ENCODE results near the gene C10orf90.

Gene C10orf90

GRCh38 chr10:126690534-126690933 lies 20.0 kb upstream of the C10orf90 start:
- no peak overlapping the region for H3K4me3 ChIP-seq (ENCODE audit: low read length)
- H3K9me3 ChIP-seq (ENCODE audit: control insufficient read depth, low read depth, low read length), result no peaks in the 10 kb centered on the region
- H3K4me1 ChIP-seq (ENCODE audit: control insufficient read depth, low read depth, low read length), result peaks cover 15% of the 10 kb centered on the region
- no peak overlapping the region for H3K9ac ChIP-seq (ENCODE audit: low read length)
- H3K36me3 ChIP-seq (ENCODE audit: control insufficient read depth, low read depth, low read length), result no peaks in the 10 kb centered on the region
- H3K27me3 ChIP-seq (ENCODE audit: control insufficient read depth, insufficient read depth, low read length), result no peaks in the 10 kb centered on the region
- H3K27ac ChIP-seq (ENCODE audit: low read length), result no peak overlapping the region

GRCh38 chr10:126689461-126689994 lies 19.0 kb upstream of the C10orf90 start:
- peaks cover 15% of the 10 kb centered on the region for H3K4me1 ChIP-seq (ENCODE audit: control insufficient read depth, low read depth, low read length)
- no peak overlapping the region for H3K9ac ChIP-seq (ENCODE audit: low read length)
- no peak overlapping the region for H3K27ac ChIP-seq (ENCODE audit: low read length)
- H3K36me3 ChIP-seq (ENCODE audit: control insufficient read depth, low read depth, low read length), result no peaks in the 10 kb centered on the region
- no peaks in the 10 kb centered on the region for H3K27me3 ChIP-seq (ENCODE audit: control insufficient read depth, insufficient read depth, low read length)
- no peaks in the 10 kb centered on the region for H3K9me3 ChIP-seq (ENCODE audit: control insufficient read depth, low read depth, low read length)
- H3K4me3 ChIP-seq (ENCODE audit: low read length), result no peak overlapping the region

GRCh38 chr10:126687121-126687606 lies 16.7 kb upstream of the C10orf90 start:
- H3K4me1 ChIP-seq (ENCODE audit: control insufficient read depth, low read depth, low read length), result peaks cover 15% of the 10 kb centered on the region

GRCh38 chr10:126686719-126687118 lies 16.2 kb upstream of the C10orf90 start:
- peaks cover 15% of the 10 kb centered on the region for H3K4me1 ChIP-seq (ENCODE audit: control insufficient read depth, low read depth, low read length)
- no peak overlapping the region for H3K9ac ChIP-seq (ENCODE audit: low read length)
- no peaks in the 10 kb centered on the region for H3K27me3 ChIP-seq (ENCODE audit: control insufficient read depth, insufficient read depth, low read length)
- H3K27ac ChIP-seq (ENCODE audit: low read length), result no peak overlapping the region
- no peaks in the 10 kb centered on the region for H3K9me3 ChIP-seq (ENCODE audit: control insufficient read depth, low read depth, low read length)
- no peak overlapping the region for H3K4me3 ChIP-seq (ENCODE audit: low read length)
- no peaks in the 10 kb centered on the region for H3K36me3 ChIP-seq (ENCODE audit: control insufficient read depth, low read depth, low read length)

More at GRCh38 chr10:126687121-126687606, 16.7 kb upstream of the C10orf90 start:
- Histone ChIP-seq H3K9me3 (ENCODE audit: control insufficient read depth, low read depth, low read length) (no peaks in the 10 kb centered on the region), H3K27me3 (ENCODE audit: control insufficient read depth, insufficient read depth, low read length) (no peaks in the 10 kb centered on the region), H3K4me3 (ENCODE audit: low read length) (no peak overlapping the region), H3K27ac (ENCODE audit: low read length) (no peak overlapping the region), H3K36me3 (ENCODE audit: control insufficient read depth, low read depth, low read length) (no peaks in the 10 kb centered on the region), H3K9ac (ENCODE audit: low read length) (no peak overlapping the region)

GRCh38 chr10:126686268-126686667 lies 15.8 kb upstream of the C10orf90 start:
- Histone ChIP-seq H3K9ac (ENCODE audit: low read length) (no peak overlapping the region), H3K27me3 (ENCODE audit: control insufficient read depth, insufficient read depth, low read length) (no peaks in the 10 kb centered on the region), H3K27ac (ENCODE audit: low read length) (no peak overlapping the region), H3K4me3 (ENCODE audit: low read length) (no peak overlapping the region), H3K9me3 (ENCODE audit: control insufficient read depth, low read depth, low read length) (no peaks in the 10 kb centered on the region), H3K36me3 (ENCODE audit: control insufficient read depth, low read depth, low read length) (no peaks in the 10 kb centered on the region), H3K4me1 (ENCODE audit: control insufficient read depth, low read depth, low read length) (peaks cover 15% of the 10 kb centered on the region)

GRCh38 chr10:126685756-126686155 lies 15.3 kb upstream of the C10orf90 start:
- Histone ChIP-seq H3K4me1 (ENCODE audit: control insufficient read depth, low read depth, low read length) (peaks cover 12% of the 10 kb centered on the region), H3K36me3 (ENCODE audit: control insufficient read depth, low read depth, low read length) (no peaks in the 10 kb centered on the region), H3K9me3 (ENCODE audit: control insufficient read depth, low read depth, low read length) (no peaks in the 10 kb centered on the region), H3K4me3 (ENCODE audit: low read length) (no peak overlapping the region), H3K27me3 (ENCODE audit: control insufficient read depth, insufficient read depth, low read length) (no peaks in the 10 kb centered on the region), H3K27ac (ENCODE audit: low read length) (no peak overlapping the region), H3K9ac (ENCODE audit: low read length) (no peak overlapping the region)

- Histone ChIP-seq H3K36me3 (ENCODE audit: control insufficient read depth, low read depth, low read length) (no peaks in the 10 kb centered on the region), H3K27ac (ENCODE audit: low read length) (no peak overlapping the region), H3K27me3 (ENCODE audit: control insufficient read depth, insufficient read depth, low read length) (no peaks in the 10 kb centered on the region), H3K4me1 (ENCODE audit: control insufficient read depth, low read depth, low read length) (peaks cover 3% of the 10 kb centered on the region), H3K9me3 (ENCODE audit: control insufficient read depth, low read depth, low read length) (no peaks in the 10 kb centered on the region), H3K9ac (ENCODE audit: low read length) (no peak overlapping the region), H3K4me3 (ENCODE audit: low read length) (no peak overlapping the region)
Measured at GRCh38 chr10:126684171-126684745, 13.8 kb upstream of the C10orf90 start.

- no peaks in the 10 kb centered on the region for H3K27me3 ChIP-seq (ENCODE audit: control insufficient read depth, insufficient read depth, low read length)
- peaks cover 3% of the 10 kb centered on the region for H3K4me1 ChIP-seq (ENCODE audit: control insufficient read depth, low read depth, low read length)
- no peak overlapping the region for H3K4me3 ChIP-seq (ENCODE audit: low read length)
Measured at GRCh38 chr10:126683466-126683865, 13.0 kb upstream of the C10orf90 start.

GRCh38 chr10:126675656-126676438 lies 5.4 kb upstream of the C10orf90 start:
- H3K4me1 ChIP-seq (ENCODE audit: control insufficient read depth, low read depth, low read length), result no peaks in the 10 kb centered on the region
- no peak overlapping the region for H3K4me3 ChIP-seq (ENCODE audit: low read length)
- H3K36me3 ChIP-seq (ENCODE audit: control insufficient read depth, low read depth, low read length), result no peaks in the 10 kb centered on the region
- no peak overlapping the region for H3K27ac ChIP-seq (ENCODE audit: low read length)
- no peaks in the 10 kb centered on the region for H3K27me3 ChIP-seq (ENCODE audit: control insufficient read depth, insufficient read depth, low read length)
- H3K9me3 ChIP-seq (ENCODE audit: control insufficient read depth, low read depth, low read length), result no peaks in the 10 kb centered on the region
- no peak overlapping the region for H3K9ac ChIP-seq (ENCODE audit: low read length)

More at GRCh38 chr10:126683466-126683865, 13.0 kb upstream of the C10orf90 start:
- no peaks in the 10 kb centered on the region for H3K9me3 ChIP-seq (ENCODE audit: control insufficient read depth, low read depth, low read length)
- no peak overlapping the region for H3K27ac ChIP-seq (ENCODE audit: low read length)
- H3K9ac ChIP-seq (ENCODE audit: low read length), result no peak overlapping the region
- H3K36me3 ChIP-seq (ENCODE audit: control insufficient read depth, low read depth, low read length), result no peaks in the 10 kb centered on the region

- Histone ChIP-seq H3K9ac (ENCODE audit: low read length) (no peak overlapping the region), H3K36me3 (ENCODE audit: control insufficient read depth, low read depth, low read length) (no peaks in the 10 kb centered on the region), H3K27me3 (ENCODE audit: control insufficient read depth, insufficient read depth, low read length) (no peaks in the 10 kb centered on the region), H3K27ac (ENCODE audit: low read length) (no peak overlapping the region), H3K9me3 (ENCODE audit: control insufficient read depth, low read depth, low read length) (no peaks in the 10 kb centered on the region), H3K4me3 (ENCODE audit: low read length) (no peak overlapping the region), H3K4me1 (ENCODE audit: control insufficient read depth, low read depth, low read length) (no peaks in the 10 kb centered on the region)
Measured at GRCh38 chr10:126674741-126675515, 4.4 kb upstream of the C10orf90 start.

GRCh38 chr10:126673565-126673964 lies 3.1 kb upstream of the C10orf90 start:
- H3K9ac ChIP-seq (ENCODE audit: low read length), result no peak overlapping the region
- no peak overlapping the region for H3K27ac ChIP-seq (ENCODE audit: low read length)
- H3K4me3 ChIP-seq (ENCODE audit: low read length), result no peak overlapping the region
- H3K4me1 ChIP-seq (ENCODE audit: control insufficient read depth, low read depth, low read length), result no peaks in the 10 kb centered on the region
- no peaks in the 10 kb centered on the region for H3K27me3 ChIP-seq (ENCODE audit: control insufficient read depth, insufficient read depth, low read length)
- no peaks in the 10 kb centered on the region for H3K36me3 ChIP-seq (ENCODE audit: control insufficient read depth, low read depth, low read length)
- H3K9me3 ChIP-seq (ENCODE audit: control insufficient read depth, low read depth, low read length), result no peaks in the 10 kb centered on the region

Data from iPS-18a (cell line).